Activated T-cell treated with anti-CD3 and anti-CD28 coated beads, Interleukin-2, amount 50 U/mL, for 72 hours (primary cell): ENCODE measurements around the gene GLT1D1. TPM values are rescaled to one million over a fixed set of nuclear protein-coding genes. Genes with fewer than 3 reads are reported as not detected.

Source experiments
- ATAC-seq, 2 donors: fragments of 150-1000 bp; cut with Tn5 transposase; replicated peaks in 1 of 2; 2 replicates each; pipeline ENCODE4 v1.10.0; 2021; ENCODE audit warnings: moderate library complexity in 2 of 2, mild to moderate bottlenecking in 1 of 2
- DNase-seq, 2 donors: peaks; one replicate each; pipeline ENCODE4 v3.0.0; 2021 to 2022; ENCODE audit warnings: mixed read lengths in 1 of 2
- H3K27ac Mint-ChIP-seq: one replicate; pipeline ENCODE4 v1.8.0; 2022; ENCODE audit warnings: mild to moderate bottlenecking, moderate library complexity, mixed read lengths
- H3K27me3 Mint-ChIP-seq: one replicate; pipeline ENCODE4 v1.8.0; 2022; ENCODE audit warnings: low read depth, mixed read lengths
- H3K36me3 Mint-ChIP-seq, 2 donors: one replicate each; pipeline ENCODE4 v1.8.0; 2022; ENCODE audit warnings: mixed read lengths in 2 of 2, mild to moderate bottlenecking in 1 of 2; ENCODE audit not compliant: insufficient read depth in 2 of 2
- H3K4me1 Mint-ChIP-seq: one replicate; pipeline ENCODE4 v1.8.0; 2022; ENCODE audit warnings: low read depth, mixed read lengths
- H3K4me3 Mint-ChIP-seq, 2 donors: one replicate each; pipeline ENCODE4 v1.8.0; 2022; ENCODE audit warnings: mild to moderate bottlenecking in 2 of 2, mixed read lengths in 2 of 2, moderate library complexity in 2 of 2
- H3K9me3 Mint-ChIP-seq, 2 donors: one replicate each; pipeline ENCODE4 v1.8.0; 2022; ENCODE audit warnings: mixed read lengths in 2 of 2
- total RNA-seq, 2 donors: library from RNA; stranded (reverse); gene quantifications; one replicate each; pipeline ENCODE4 v1.2.3, GENCODE V29; 2022

GLT1D1 gene
- total RNA-seq, 2 donors from 2014 or later, result 0.41 TPM; not detected in 1

DNA sequence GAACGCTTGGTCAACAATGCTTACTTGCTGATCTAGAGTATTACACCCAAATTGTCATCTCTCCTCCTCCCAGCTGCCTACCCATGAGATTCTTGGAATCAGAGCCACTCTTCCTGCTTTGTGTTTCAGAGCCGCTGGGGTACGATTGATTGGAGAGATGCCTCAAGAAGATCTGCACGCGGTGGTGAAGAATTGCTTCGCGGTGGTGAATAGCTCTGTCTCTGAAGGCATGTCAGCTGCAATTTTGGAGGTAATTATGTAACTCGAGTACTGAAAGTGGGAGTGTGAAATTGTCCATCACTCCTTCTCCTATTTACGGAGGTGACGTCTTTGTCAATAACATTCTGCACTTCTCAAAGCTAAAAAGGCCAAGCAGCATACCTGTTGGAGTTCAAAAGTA, 93.9 kb downstream of the GLT1D1 start:
- no peak overlapping the region for H3K27ac Mint-ChIP-seq
- H3K4me3 Mint-ChIP-seq, result no peak overlapping the region
- ATAC-seq (no peak), DNase-seq (no peak)
- no peaks in the 10 kb centered on the region for H3K9me3 Mint-ChIP-seq
- no peaks in the 10 kb centered on the region for H3K4me1 Mint-ChIP-seq
- no peaks in the 10 kb centered on the region for H3K36me3 Mint-ChIP-seq
- no peaks in the 10 kb centered on the region for H3K27me3 Mint-ChIP-seq

DNA sequence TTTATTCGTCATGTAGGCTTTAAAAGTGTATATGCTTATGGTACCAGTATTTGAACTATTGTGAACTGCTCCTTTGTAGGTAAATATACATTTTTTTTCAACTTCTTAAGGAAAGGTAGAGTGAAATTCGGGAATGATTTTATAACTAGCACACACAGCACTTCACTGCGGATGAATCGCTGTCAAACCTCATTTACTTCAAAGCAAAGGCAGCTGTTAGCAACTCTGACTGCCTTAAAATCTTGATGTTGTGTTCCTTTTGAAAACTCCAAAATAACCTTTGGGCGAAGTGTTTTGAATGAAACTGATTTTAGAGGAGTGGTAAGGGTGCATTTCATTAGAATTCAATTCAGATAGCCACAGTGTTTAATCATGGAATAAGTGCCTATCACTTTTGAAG, 95.8 kb downstream of the GLT1D1 start:
- Mint-ChIP-seq H3K27ac (no peak overlapping the region), H3K27me3 (no peaks in the 10 kb centered on the region), H3K36me3 (no peaks in the 10 kb centered on the region), H3K4me1 (no peaks in the 10 kb centered on the region), H3K9me3 (no peaks in the 10 kb centered on the region), H3K4me3 (no peak overlapping the region)
- ATAC-seq (no peak), DNase-seq (no peak)

- no peaks in the 10 kb centered on the region for H3K9me3 Mint-ChIP-seq
- no peak for ATAC-seq
- H3K27me3 Mint-ChIP-seq, result no peaks in the 10 kb centered on the region
- no peak overlapping the region for H3K4me3 Mint-ChIP-seq
- no peaks in the 10 kb centered on the region for H3K4me1 Mint-ChIP-seq
- H3K27ac Mint-ChIP-seq, result no peak overlapping the region
- no peaks in the 10 kb centered on the region for H3K36me3 Mint-ChIP-seq
- no peak for DNase-seq
Observed at GRCh38 chr12:128951448-128951847, 98.2 kb downstream of the GLT1D1 start.

- no peak overlapping the region for H3K4me3 Mint-ChIP-seq
- no peaks in the 10 kb centered on the region for H3K36me3 Mint-ChIP-seq
- DNase-seq (no peak), ATAC-seq (no peak)
- H3K27ac Mint-ChIP-seq, result no peak overlapping the region
- H3K27me3 Mint-ChIP-seq, result peaks cover 15% of the 10 kb centered on the region
- no peaks in the 10 kb centered on the region for H3K9me3 Mint-ChIP-seq
- H3K4me1 Mint-ChIP-seq, result peaks cover 6% of the 10 kb centered on the region
Observed at GRCh38 chr12:128956755-128957154, 103.5 kb downstream of the GLT1D1 start.

GRCh38 chr12:128959901-128960300, 106.6 kb downstream of the GLT1D1 start:
- no peak overlapping the region for H3K27ac Mint-ChIP-seq
- no peaks in the 10 kb centered on the region for H3K36me3 Mint-ChIP-seq
- no peak for DNase-seq
- no peak for ATAC-seq
- H3K4me1 Mint-ChIP-seq, result peaks cover 6% of the 10 kb centered on the region
- peak overlapping the region in 1 of 2 donors; percentile 4 for H3K4me3 Mint-ChIP-seq
- peaks cover 21% of the 10 kb centered on the region for H3K27me3 Mint-ChIP-seq
- H3K9me3 Mint-ChIP-seq, result peaks cover 3 to 4% of the 10 kb centered on the region in 2 donors

DNA sequence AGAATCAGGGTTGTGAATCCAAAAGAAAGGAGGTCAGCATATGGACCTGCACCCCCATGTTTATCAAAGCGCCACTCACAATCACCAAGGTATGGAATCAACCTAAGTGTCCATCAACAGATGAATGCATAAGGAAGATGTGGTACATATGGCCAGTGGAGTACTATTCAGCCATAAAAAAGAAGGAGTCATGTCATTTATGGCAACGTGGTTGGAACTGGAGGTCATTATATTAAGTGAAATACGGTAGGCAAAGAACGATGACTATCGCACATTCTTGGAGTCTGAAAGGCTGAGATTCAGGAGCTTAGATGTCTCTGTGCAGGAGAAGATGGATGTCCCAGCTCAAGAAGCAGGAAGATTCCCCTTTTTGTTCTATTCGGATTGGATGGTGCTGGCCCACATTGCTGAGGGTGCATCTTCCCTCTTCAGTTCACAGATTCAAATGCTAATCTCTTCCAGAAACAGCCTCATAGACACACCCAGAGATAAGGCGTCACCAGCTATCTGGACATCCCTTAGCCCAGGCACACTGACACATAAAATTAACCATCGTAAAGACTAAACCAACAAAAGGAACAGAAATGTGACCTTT, 108.1 kb downstream of the GLT1D1 start:
- peaks cover 3 to 6% of the 10 kb centered on the region in 2 donors for H3K9me3 Mint-ChIP-seq
- H3K27ac Mint-ChIP-seq, result no peak overlapping the region
- no peak for DNase-seq
- peaks cover 6% of the 10 kb centered on the region for H3K4me1 Mint-ChIP-seq
- peaks cover 22% of the 10 kb centered on the region for H3K27me3 Mint-ChIP-seq
- no peak overlapping the region for H3K4me3 Mint-ChIP-seq
- no peak for ATAC-seq
- H3K36me3 Mint-ChIP-seq, result no peaks in the 10 kb centered on the region

DNA sequence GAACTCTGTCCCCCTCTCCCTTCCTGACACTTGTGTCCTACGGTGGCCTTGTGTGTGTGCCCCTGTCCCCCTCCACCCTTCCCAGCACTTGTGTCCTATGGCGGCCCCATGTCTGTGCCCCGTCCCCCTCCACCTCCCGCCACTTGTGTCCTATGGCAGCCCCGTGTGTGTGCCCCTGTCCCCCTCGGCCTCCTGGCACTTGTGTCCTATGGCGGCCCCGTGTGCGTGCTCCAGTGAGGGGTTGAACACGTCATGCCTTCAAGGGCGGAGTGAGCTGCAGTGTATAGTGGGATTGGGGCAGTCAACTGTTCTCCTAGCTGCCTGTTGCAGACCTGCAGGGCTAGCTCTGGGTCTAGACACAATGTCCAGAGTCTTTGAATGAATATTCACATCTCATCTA, 108.7 kb downstream of the GLT1D1 start:
- peaks cover 6% of the 10 kb centered on the region for H3K4me1 Mint-ChIP-seq
- H3K9me3 Mint-ChIP-seq, result peaks cover 3 to 6% of the 10 kb centered on the region in 2 donors
- H3K27ac Mint-ChIP-seq, result no peak overlapping the region
- H3K27me3 Mint-ChIP-seq, result peaks cover 22% of the 10 kb centered on the region
- ATAC-seq (no peak), DNase-seq (no peak)
- no peaks in the 10 kb centered on the region for H3K36me3 Mint-ChIP-seq
- no peak overlapping the region for H3K4me3 Mint-ChIP-seq

- no peak for ATAC-seq
- no peak for DNase-seq
- H3K4me1 Mint-ChIP-seq, result peaks cover 10% of the 10 kb centered on the region
- H3K9me3 Mint-ChIP-seq, result peaks cover 3 to 6% of the 10 kb centered on the region in 2 donors
- H3K4me3 Mint-ChIP-seq, result no peak overlapping the region
- H3K36me3 Mint-ChIP-seq, result no peaks in the 10 kb centered on the region
- H3K27ac Mint-ChIP-seq, result no peak overlapping the region
- peaks cover 27% of the 10 kb centered on the region for H3K27me3 Mint-ChIP-seq
Observed at GRCh38 chr12:128966203-128966810, 113.0 kb downstream of the GLT1D1 start.

GRCh38 chr12:128968668-128969067, 115.4 kb downstream of the GLT1D1 start:
- DNase-seq, result no peak
- H3K27ac Mint-ChIP-seq, result no peak overlapping the region
- peaks cover 10% of the 10 kb centered on the region for H3K4me1 Mint-ChIP-seq
- no peaks in the 10 kb centered on the region for H3K36me3 Mint-ChIP-seq
- no peak for ATAC-seq
- peaks cover 27% of the 10 kb centered on the region for H3K27me3 Mint-ChIP-seq
- peaks cover 3 to 6% of the 10 kb centered on the region in 2 donors for H3K9me3 Mint-ChIP-seq
- H3K4me3 Mint-ChIP-seq, result no peak overlapping the region

- H3K4me3 Mint-ChIP-seq, result no peak overlapping the region
- ATAC-seq, result peak; percentile 86 to 88
- H3K36me3 Mint-ChIP-seq, result no peaks in the 10 kb centered on the region
- DNase-seq, result peak; percentile 29
- H3K27ac Mint-ChIP-seq, result no peak overlapping the region
- H3K9me3 Mint-ChIP-seq, result peaks cover 3 to 6% of the 10 kb centered on the region in 2 donors
- H3K4me1 Mint-ChIP-seq, result peaks cover 10% of the 10 kb centered on the region
- H3K27me3 Mint-ChIP-seq, result peaks cover 24% of the 10 kb centered on the region
Observed at GRCh38 chr12:128969480-128970055, 116.3 kb downstream of the GLT1D1 start.

DNA sequence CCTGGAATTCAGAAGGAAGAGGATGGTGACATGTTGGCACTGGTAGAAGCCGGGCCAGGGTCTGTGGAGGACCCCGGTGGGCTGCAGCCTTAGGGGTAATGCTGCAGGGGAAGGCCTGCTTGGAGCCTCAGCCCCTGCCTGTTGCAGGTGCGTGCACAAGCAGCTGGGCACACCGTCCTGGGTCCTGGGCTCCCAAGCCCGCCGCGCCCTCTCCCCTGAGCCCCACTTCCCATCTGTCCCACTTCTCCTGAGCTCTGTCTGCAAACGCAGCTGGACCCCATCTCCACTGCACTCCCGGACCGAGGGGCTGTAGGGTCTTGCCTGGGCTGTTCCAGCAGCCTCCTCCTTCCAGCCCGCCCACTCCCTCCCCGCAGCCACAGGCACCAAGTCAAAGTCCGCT, 116.8 kb downstream of the GLT1D1 start:
- DNase-seq (no peak), ATAC-seq (no peak)
- H3K4me1 Mint-ChIP-seq, result peaks cover 10% of the 10 kb centered on the region
- no peaks in the 10 kb centered on the region for H3K36me3 Mint-ChIP-seq
- no peak overlapping the region for H3K27ac Mint-ChIP-seq
- peaks cover 0 to under 1% of the 10 kb centered on the region in 2 donors for H3K9me3 Mint-ChIP-seq
- no peak overlapping the region for H3K4me3 Mint-ChIP-seq
- peaks cover 20% of the 10 kb centered on the region for H3K27me3 Mint-ChIP-seq

DNA sequence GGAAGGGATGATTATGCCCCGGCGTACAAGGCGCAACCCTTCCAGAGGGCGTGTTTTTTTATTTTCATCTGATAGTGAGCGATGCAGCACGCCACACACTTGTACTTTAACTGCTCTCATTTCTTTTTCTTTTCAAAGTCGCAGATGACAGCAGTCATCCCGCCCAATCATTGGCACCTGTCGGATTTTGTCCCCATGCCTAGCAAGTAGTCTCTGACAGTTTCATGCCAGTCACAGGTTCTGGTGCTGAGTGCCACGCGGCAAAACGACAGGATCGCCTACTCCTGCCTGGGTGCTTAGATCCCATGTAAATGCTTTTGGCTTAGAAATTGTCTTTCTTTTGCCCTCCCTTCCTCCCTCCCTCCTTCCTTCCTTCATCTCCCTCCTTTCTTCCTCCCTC, 117.7 kb downstream of the GLT1D1 start:
- ATAC-seq, result no peak
- Mint-ChIP-seq H3K4me1 (peaks cover 10% of the 10 kb centered on the region), H3K27me3 (peaks cover 26% of the 10 kb centered on the region), H3K9me3 (no peaks in the 10 kb centered on the region), H3K36me3 (no peaks in the 10 kb centered on the region), H3K4me3 (no peak overlapping the region), H3K27ac (no peak overlapping the region)
- DNase-seq, result no peak

- H3K27me3 Mint-ChIP-seq, result peaks cover 26% of the 10 kb centered on the region
- peaks cover 10% of the 10 kb centered on the region for H3K4me1 Mint-ChIP-seq
- ATAC-seq (no peak), DNase-seq (no peak)
- no peak overlapping the region for H3K4me3 Mint-ChIP-seq
- no peak overlapping the region for H3K27ac Mint-ChIP-seq
- no peaks in the 10 kb centered on the region for H3K36me3 Mint-ChIP-seq
- H3K9me3 Mint-ChIP-seq, result no peaks in the 10 kb centered on the region
Observed at GRCh38 chr12:128971802-128972201, 118.5 kb downstream of the GLT1D1 start.
